K562 (cell line): Measurements from ENCODE around the gene TAGLN3.

ENCODE experiments used
- E2F3 ChIP-seq: fragments of 250-450 bp; sonication (Bioruptor Pico); IDR thresholded peaks from 2 replicates; pipeline ENCODE4 v1.4.0; 2020; ENCODE audit warnings: mild to moderate bottlenecking
- EZH2 ChIP-seq: IDR thresholded peaks from 2 replicates; pipeline ENCODE4 v1.6.1; 2012; ENCODE audit warnings: low read depth, mild to moderate bottlenecking, inconsistent platforms, low read length, borderline replicate concordance
- FOXA3 ChIP-seq, 2 experiments: fragments of 450-650 bp in 1 of 2; sonication (generic) in 1 of 2; formaldehyde crosslinking; IDR thresholded peaks in 1 of 2; conservative IDR thresholded peaks in 1 of 2; 2 replicates each; pipeline versions ENCODE4 v1.4.0 to v1.8.0; 2020 to 2022; ENCODE audit warnings: mild to moderate bottlenecking in 2 of 2, missing genetic modification reagents in 1 of 2
- SMAD1 ChIP-seq: fragments of 150-350 bp; IDR thresholded peaks from 2 replicates; pipeline ENCODE4 v1.6.1; 2014; ENCODE audit warnings: low read length, low read depth; ENCODE audit not compliant: partially characterized antibody
- TF ChIP-seq, protein P1 (sequence below), 3 experiments: IDR thresholded peaks in 2 of 3; conservative IDR thresholded peaks in 1 of 3; 2 replicates each; pipeline ENCODE4 v1.5.1; 2011 to 2012; ENCODE audit warnings: low read length in 3 of 3, mild to moderate bottlenecking in 3 of 3, control low read depth in 2 of 3, improper control_type of control experiment in 1 of 3, inconsistent platforms in 1 of 3, low read depth in 1 of 3, mixed read lengths in 1 of 3, moderate library complexity in 1 of 3; ENCODE audit not compliant: insufficient read depth in 2 of 3
- TF ChIP-seq, protein P2 (sequence below): fragments of 250-450 bp; sonication (Bioruptor Pico); IDR thresholded peaks from 2 replicates; pipeline ENCODE4 v1.5.1; 2021; ENCODE audit warnings: mild to moderate bottlenecking

- TF ChIP-seq, protein P1, sequence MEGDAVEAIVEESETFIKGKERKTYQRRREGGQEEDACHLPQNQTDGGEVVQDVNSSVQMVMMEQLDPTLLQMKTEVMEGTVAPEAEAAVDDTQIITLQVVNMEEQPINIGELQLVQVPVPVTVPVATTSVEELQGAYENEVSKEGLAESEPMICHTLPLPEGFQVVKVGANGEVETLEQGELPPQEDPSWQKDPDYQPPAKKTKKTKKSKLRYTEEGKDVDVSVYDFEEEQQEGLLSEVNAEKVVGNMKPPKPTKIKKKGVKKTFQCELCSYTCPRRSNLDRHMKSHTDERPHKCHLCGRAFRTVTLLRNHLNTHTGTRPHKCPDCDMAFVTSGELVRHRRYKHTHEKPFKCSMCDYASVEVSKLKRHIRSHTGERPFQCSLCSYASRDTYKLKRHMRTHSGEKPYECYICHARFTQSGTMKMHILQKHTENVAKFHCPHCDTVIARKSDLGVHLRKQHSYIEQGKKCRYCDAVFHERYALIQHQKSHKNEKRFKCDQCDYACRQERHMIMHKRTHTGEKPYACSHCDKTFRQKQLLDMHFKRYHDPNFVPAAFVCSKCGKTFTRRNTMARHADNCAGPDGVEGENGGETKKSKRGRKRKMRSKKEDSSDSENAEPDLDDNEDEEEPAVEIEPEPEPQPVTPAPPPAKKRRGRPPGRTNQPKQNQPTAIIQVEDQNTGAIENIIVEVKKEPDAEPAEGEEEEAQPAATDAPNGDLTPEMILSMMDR (IDR thresholded peaks at IDR 0.05 in 2 of 3, conservative IDR thresholded peaks at IDR 0.05 in 1 of 3; ENCODE audit: insufficient read depth in 2 of 3, low read depth in 1 of 3, low read length in 3 of 3), result no peak
- TF ChIP-seq EZH2 (no peak), FOXA3 (CRISPR knock-in tag; conservative IDR thresholded peaks at IDR 0.05 in 1 of 2, IDR thresholded peaks at IDR 0.05 in 1 of 2) (no peak), E2F3 (no peak), SMAD1 (no peak)
- TF ChIP-seq, protein P2, sequence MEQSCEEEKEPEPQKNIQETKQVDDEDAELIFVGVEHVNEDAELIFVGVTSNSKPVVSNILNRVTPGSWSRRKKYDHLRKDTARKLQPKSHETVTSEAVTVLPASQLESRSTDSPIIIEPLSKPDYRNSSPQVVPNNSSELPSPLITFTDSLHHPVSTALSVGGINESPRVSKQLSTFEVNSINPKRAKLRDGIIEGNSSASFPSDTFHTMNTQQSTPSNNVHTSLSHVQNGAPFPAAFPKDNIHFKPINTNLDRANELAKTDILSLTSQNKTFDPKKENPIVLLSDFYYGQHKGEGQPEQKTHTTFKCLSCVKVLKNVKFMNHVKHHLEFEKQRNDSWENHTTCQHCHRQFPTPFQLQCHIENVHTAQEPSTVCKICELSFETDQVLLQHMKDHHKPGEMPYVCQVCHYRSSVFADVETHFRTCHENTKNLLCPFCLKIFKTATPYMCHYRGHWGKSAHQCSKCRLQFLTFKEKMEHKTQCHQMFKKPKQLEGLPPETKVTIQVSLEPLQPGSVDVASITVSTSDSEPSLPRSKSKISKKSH (CRISPR knock-in tag), result no peak
These were observed 35.3 kb upstream of the TAGLN3 start for GRCh38 chr3:111963424-111963823.
